Nephron progenitor cell (in vitro differentiated cells): ENCODE measurements around the gene TNFRSF1A.

ENCODE experiments used
- DNase-seq: peaks from one replicate; pipeline ENCODE4 v3.0.0; 2021
- H3K27ac Mint-ChIP-seq: 2 replicates; pipeline ENCODE4 v1.8.0; 2021; ENCODE audit warnings: mild to moderate bottlenecking, moderate library complexity, mixed read lengths
- H3K27me3 Mint-ChIP-seq: 2 replicates; pipeline ENCODE4 v1.8.0; 2021; ENCODE audit warnings: mild to moderate bottlenecking, low read depth, mixed read lengths; ENCODE audit not compliant: poor library complexity
- H3K36me3 Mint-ChIP-seq: 2 replicates; pipeline ENCODE4 v1.8.0; 2021; ENCODE audit warnings: low read depth, mixed read lengths
- H3K4me1 Mint-ChIP-seq: 2 replicates; pipeline ENCODE4 v1.8.0; 2021; ENCODE audit warnings: mixed read lengths
- H3K4me3 Mint-ChIP-seq: 2 replicates; pipeline ENCODE4 v1.8.0; 2021; ENCODE audit warnings: mild to moderate bottlenecking, moderate library complexity, mixed read lengths
- H3K9me3 Mint-ChIP-seq: 2 replicates; pipeline ENCODE4 v1.8.0; 2021; ENCODE audit warnings: mild to moderate bottlenecking, moderate library complexity, mixed read lengths
- TF ChIP-seq, protein P1 (sequence below): fragments of 200-600 bp; sonication (generic); IDR thresholded peaks from 2 replicates; pipeline ENCODE4 v1.5.0; 2021; ENCODE audit warnings: antibody characterized with exemption

Gene TNFRSF1A

DNA sequence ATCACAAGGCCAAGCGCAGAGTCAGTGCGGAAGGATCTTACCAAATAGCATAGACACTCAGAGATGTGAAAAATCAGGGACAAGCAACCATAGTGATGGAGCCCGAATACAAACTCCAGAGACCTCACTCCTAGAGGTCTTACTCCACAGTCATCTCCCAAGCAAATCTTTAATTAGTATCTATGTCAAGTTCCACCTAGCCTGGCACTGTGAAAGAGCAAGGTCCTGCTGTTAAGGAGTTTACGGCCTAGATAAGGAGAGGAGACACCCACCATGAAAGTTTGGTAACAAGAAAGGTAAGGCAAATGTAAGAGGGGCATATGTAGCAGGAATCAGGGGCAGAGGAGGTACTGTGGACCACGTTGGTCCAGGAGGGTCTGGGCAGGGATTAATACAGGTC is 38.8 kb downstream of the TNFRSF1A start:
- no peaks in the 10 kb centered on the region for H3K36me3 Mint-ChIP-seq
- H3K9me3 Mint-ChIP-seq: no peaks in the 10 kb centered on the region
- TF ChIP-seq, protein P1, sequence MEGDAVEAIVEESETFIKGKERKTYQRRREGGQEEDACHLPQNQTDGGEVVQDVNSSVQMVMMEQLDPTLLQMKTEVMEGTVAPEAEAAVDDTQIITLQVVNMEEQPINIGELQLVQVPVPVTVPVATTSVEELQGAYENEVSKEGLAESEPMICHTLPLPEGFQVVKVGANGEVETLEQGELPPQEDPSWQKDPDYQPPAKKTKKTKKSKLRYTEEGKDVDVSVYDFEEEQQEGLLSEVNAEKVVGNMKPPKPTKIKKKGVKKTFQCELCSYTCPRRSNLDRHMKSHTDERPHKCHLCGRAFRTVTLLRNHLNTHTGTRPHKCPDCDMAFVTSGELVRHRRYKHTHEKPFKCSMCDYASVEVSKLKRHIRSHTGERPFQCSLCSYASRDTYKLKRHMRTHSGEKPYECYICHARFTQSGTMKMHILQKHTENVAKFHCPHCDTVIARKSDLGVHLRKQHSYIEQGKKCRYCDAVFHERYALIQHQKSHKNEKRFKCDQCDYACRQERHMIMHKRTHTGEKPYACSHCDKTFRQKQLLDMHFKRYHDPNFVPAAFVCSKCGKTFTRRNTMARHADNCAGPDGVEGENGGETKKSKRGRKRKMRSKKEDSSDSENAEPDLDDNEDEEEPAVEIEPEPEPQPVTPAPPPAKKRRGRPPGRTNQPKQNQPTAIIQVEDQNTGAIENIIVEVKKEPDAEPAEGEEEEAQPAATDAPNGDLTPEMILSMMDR: no peak
- no peak overlapping the region for H3K27ac Mint-ChIP-seq
- H3K4me1 Mint-ChIP-seq: peaks cover 3% of the 10 kb centered on the region
- no peak overlapping the region for H3K4me3 Mint-ChIP-seq
- H3K27me3 Mint-ChIP-seq: peaks cover 29% of the 10 kb centered on the region
- no peak for DNase-seq

DNA sequence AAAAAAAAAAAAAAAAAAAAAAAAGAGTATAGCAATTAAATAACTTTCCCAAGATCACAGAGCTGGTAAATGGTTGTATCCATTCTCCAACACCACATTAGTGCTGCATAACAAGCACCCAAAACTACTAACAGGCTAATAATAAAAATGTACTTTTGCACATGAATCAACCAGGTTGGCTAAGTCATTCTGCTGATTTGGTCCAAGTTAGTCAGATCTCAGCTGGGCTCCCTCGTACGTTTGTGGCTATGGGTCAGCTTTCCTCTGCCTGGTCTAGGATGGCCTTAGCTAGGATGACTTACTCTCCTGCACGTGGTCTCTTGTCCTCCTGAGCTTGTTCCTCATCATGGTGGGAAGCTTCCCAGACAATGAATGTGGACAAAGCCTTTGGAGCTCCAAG is 39.3 kb downstream of the TNFRSF1A start:
- no peak overlapping the region for H3K27ac Mint-ChIP-seq
- no peaks in the 10 kb centered on the region for H3K9me3 Mint-ChIP-seq
- H3K4me1 Mint-ChIP-seq: peaks cover 5% of the 10 kb centered on the region
- H3K27me3 Mint-ChIP-seq: peaks cover 25% of the 10 kb centered on the region
- H3K4me3 Mint-ChIP-seq: no peak overlapping the region
- H3K36me3 Mint-ChIP-seq: no peaks in the 10 kb centered on the region
- DNase-seq: no peak
- TF ChIP-seq, protein P1: no peak

DNA sequence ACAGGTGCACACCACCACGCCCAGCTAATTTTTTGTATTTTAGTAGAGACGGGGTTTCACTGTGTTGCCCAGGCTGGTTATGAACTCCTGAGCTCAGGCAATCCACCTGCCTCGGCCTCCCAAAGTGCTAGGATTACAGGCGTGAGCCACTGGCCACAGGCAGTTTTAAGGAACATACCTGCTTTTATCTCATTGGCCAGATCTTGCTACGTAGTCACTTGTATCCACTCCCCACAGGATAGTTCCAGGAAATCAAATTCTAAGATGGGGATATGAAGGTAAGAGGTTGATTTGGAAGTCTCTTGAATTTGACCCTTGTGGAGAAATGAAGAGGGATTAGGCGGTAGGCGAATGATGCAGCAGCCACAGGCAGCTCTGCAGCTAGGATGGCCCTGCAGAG is 40.2 kb downstream of the TNFRSF1A start:
- no peak overlapping the region for H3K4me3 Mint-ChIP-seq
- TF ChIP-seq, protein P1: no peak
- no peaks in the 10 kb centered on the region for H3K36me3 Mint-ChIP-seq
- H3K9me3 Mint-ChIP-seq: no peaks in the 10 kb centered on the region
- DNase-seq: no peak
- no peak overlapping the region for H3K27ac Mint-ChIP-seq
- H3K27me3 Mint-ChIP-seq: peaks cover 18% of the 10 kb centered on the region
- peaks cover 9% of the 10 kb centered on the region for H3K4me1 Mint-ChIP-seq

DNA sequence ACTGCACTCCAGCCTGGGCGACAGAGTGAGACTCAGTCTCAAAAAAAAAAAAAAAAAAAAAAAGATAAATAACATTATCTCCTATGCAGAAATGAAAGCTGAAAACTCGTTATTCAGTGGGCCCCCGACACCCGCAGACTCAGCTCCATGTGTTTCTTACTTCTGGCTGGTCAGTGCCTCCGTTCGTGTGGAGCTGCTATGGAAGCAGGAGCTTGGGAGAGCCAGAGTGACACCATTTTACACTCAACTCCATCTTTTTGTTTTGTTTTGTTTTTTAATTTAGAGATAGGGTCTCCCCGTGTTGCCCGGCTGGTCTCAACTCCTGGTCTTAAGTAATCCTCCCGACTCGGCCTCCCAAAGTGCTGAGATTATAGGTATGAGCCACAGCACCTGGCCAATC is 44.7 kb downstream of the TNFRSF1A start:
- Mint-ChIP-seq H3K27ac (peak overlapping the region; percentile 50), H3K9me3 (peaks cover 5% of the 10 kb centered on the region), H3K36me3 (no peaks in the 10 kb centered on the region)

DNA sequence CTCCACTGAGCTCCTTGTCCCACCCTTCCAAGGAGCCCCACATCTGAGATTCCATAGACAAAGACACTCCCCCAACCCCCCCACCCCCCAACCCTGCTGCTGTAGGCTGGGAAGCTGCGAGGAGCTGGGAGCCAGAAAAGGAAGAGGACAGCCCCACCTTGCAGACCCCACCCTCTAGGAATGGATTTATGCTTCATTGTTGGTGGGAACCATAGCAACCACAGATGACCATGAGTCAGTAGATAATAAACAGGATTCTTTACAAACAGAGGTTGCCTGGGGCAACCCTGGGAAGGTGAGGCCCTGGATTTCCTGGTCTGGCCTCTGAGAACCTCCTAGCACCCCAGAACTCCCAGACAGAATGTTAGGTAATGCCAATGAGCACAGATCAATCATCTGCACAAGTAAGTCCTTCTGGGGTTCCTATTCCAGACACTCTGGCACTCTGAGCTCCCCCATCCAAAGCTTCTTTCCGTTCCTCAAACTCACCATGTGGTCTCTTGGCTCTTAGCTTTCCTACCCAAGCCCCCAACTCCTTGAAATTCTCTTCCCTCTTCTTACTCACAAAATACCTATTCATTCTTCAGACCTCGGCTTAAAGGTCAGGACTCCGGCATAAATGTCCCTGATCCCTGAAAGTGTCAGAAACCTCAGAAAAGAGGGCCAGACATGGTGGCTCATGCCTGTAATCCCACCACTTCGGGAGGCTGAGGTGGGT is 46.6 kb downstream of the TNFRSF1A start:
- Mint-ChIP-seq H3K36me3 (no peaks in the 10 kb centered on the region), H3K27me3 (no peaks in the 10 kb centered on the region), H3K9me3 (peaks cover 16% of the 10 kb centered on the region)

More for the DNA sequence above, 44.7 kb downstream of the TNFRSF1A start:
- Mint-ChIP-seq H3K4me1 (peaks cover 20% of the 10 kb centered on the region), H3K4me3 (no peak overlapping the region), H3K27me3 (peaks cover 4% of the 10 kb centered on the region)
- no peak for DNase-seq
- TF ChIP-seq, protein P1: no peak

More for the DNA sequence above, 46.6 kb downstream of the TNFRSF1A start:
- H3K4me3 Mint-ChIP-seq: no peak overlapping the region
- TF ChIP-seq, protein P1: no peak
- DNase-seq: no peak
- peak overlapping the region; percentile 21 for H3K27ac Mint-ChIP-seq
- peaks cover 20% of the 10 kb centered on the region for H3K4me1 Mint-ChIP-seq
